ENCODE measurements around the gene B4GALNT1.
A peak's percentile ranks its signal among the peaks of the same experiment; 100 is the strongest.

B4GALNT1 gene

DNA sequence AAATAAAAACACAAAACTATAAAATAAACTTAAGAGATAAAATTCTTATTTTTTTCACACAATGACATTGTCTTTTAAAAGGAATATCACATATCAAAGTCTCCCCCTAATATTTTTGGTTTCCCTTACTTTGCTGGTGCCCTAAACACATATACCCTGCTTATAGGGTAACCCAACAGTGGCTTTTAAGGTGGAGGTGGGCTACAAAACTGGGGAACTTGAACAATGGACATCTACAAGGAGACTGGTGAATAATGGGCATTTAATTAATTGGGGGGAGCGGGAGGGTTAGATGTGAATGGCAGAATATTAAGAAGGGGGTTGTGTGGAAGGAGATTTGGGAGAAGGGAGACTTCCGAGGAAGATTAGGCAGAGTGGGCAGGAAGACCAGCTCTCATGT lies 9.6 kb downstream of the B4GALNT1 start:
- POLR2A ChIA-PET (ENCODE audit: low non-redundant PET), result no interaction called here
- no peak overlapping the region for H3K27ac ChIP-seq
- no peak for DNase-seq (ENCODE audit: low spot score)
- CTCF ChIA-PET, result interaction anchor here (1.7 to 2.6 kb wide), 2 partner anchors 40 to 164 kb away, joined by 5 to 12 read pairs; partner anchors contain the start of gene GLI1
- TF ChIP-seq, protein P1, sequence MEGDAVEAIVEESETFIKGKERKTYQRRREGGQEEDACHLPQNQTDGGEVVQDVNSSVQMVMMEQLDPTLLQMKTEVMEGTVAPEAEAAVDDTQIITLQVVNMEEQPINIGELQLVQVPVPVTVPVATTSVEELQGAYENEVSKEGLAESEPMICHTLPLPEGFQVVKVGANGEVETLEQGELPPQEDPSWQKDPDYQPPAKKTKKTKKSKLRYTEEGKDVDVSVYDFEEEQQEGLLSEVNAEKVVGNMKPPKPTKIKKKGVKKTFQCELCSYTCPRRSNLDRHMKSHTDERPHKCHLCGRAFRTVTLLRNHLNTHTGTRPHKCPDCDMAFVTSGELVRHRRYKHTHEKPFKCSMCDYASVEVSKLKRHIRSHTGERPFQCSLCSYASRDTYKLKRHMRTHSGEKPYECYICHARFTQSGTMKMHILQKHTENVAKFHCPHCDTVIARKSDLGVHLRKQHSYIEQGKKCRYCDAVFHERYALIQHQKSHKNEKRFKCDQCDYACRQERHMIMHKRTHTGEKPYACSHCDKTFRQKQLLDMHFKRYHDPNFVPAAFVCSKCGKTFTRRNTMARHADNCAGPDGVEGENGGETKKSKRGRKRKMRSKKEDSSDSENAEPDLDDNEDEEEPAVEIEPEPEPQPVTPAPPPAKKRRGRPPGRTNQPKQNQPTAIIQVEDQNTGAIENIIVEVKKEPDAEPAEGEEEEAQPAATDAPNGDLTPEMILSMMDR (conservative IDR thresholded peaks at IDR 0.05; ENCODE audit: low read depth), result no peak

DNA sequence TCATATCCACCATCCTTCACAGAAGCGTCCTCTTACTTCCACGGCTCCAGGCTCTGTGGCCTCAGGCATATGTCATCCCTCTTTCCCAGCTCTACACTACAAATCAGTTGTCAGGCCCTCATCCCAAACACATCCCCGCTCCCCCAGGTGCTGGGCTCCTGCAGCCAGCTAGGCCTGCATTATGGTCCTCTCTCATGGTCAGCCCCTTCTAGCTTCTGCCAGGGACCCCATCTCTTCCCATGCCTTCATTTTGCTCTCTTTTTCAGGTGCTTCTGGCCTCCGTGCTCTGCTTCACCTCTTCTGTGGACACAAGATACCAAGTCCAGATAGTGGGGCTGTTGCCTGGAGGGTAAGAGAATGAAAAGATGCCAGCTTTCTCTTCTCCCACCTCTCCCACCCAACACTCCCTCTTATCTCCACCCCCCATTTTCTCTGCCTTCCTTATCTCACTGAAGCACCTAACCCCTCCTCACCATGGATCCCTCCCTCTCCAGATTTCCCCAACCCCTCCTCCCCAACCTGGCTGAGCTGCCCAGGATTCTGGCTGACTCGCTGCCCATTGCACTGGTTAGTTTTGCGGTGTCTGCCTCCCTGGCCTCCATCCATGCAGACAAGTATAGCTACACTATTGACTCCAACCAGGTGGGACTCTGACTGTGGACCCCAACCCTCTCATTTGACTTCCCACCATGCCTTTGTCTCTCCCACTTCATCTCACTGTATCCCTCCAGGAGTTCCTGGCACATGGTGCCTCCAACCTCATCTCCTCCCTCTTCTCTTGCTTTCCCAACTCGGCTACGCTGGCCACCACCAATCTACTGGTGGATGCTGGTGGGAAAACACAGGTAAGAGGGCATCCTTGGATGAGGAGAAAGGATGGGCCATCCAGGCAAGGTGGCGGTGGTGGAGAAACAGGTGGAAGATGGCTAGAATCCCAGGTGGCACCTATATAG lies 10.4 kb downstream of the B4GALNT1 start:
- DNase-seq (ENCODE audit: low spot score), result no peak
- ChIA-PET CTCF (interaction anchor here (0.6 to 4.8 kb wide), 10 partner anchors 8 to 313 kb away, joined by 3 to 32 read pairs (median 5); partner anchors contain the start of genes GLI1 and PIP4K2C), POLR2A (ENCODE audit: low non-redundant PET) (no interaction called here)
- TF ChIP-seq, protein P1 (conservative IDR thresholded peaks at IDR 0.05; ENCODE audit: low read depth), result no peak
- H3K27ac ChIP-seq, result no peak overlapping the region

DNA sequence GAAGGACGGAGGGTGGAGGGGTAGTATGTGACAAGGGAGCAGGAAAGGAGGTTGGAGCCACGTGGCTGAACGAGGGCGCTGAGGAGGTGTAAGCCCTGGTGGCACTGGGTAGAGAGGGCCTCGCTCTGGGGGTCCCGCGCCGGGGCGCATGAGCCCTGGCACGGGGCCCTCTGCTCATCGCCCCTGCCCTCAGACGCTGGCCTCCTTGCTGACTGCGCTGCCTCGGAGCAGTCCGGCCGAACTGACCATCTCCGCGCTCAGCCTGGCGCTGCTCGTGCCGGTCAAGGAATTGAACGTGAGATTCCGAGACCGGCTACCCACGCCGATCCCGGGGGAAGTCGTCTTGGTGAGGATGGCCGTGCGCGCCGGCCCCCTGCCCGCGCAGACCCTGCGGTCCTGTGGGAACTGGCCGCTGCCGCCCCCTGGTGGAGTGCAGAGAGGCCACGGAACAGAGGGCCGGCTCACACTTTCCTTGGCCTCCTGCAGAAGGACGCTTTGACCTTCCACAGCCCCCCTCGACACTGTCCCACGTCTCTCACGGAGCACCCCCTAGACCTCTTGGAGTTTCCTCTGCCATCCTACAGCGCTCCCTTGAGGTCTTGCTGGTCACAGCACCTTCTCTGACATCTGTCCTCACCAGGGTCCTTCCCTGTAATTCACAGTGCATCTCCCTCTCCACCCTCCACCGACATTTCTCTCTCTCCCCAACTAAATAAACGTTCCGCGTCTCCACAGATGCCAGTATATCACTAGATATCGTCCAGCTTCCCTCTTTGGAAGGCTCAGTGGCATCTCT lies 11.3 kb downstream of the B4GALNT1 start:
- TF ChIP-seq, protein P1 (conservative IDR thresholded peaks at IDR 0.05; ENCODE audit: low read depth), result peak; percentile 93
- ChIA-PET POLR2A (ENCODE audit: low non-redundant PET) (no interaction called here), CTCF (interaction anchor here (0.6 to 4.8 kb wide), 12 partner anchors 9 to 1017 kb away, joined by 3 to 32 read pairs (median 6); partner anchors contain the start of genes B4GALNT1 and GLI1)
- no peak overlapping the region for H3K27ac ChIP-seq
- peak; percentile 61 for DNase-seq (ENCODE audit: low spot score)

DNA sequence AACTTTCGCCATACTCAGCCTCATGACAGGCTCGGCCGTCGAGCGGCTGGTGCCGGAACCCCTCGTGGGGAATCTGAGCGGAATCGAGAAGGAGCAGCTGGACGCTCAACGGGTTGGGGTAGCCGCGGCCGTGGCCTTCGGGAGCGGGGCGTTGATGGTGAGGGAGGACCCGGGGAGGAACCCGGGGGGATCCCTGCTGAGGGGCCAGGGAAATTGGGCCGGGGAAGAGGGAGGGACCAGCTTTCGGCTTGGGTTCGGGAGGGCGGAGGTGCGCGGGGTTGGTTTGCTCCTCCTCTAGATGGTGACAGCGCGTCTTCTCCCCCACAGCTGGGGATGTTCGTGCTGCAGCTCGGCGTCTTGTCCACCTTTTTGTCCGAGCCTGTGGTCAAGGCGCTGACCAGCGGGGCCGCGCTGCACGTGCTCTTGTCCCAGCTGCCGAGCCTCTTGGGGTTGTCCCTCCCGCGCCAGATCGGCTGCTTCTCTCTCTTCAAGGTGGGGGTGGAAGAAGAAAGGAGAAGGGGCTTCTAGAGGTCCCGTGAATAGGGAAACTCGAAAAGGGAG lies 12.0 kb downstream of the B4GALNT1 start:
- ChIA-PET POLR2A (ENCODE audit: low non-redundant PET) (no interaction called here), CTCF (interaction anchor here (0.6 to 4.8 kb wide), 9 partner anchors 12 to 1016 kb away, joined by 3 to 32 read pairs (median 5); partner anchors contain the start of gene B4GALNT1)
- no peak overlapping the region for H3K27ac ChIP-seq
- TF ChIP-seq, protein P1 (conservative IDR thresholded peaks at IDR 0.05; ENCODE audit: low read depth), result no peak
- no peak for DNase-seq (ENCODE audit: low spot score)

DNA sequence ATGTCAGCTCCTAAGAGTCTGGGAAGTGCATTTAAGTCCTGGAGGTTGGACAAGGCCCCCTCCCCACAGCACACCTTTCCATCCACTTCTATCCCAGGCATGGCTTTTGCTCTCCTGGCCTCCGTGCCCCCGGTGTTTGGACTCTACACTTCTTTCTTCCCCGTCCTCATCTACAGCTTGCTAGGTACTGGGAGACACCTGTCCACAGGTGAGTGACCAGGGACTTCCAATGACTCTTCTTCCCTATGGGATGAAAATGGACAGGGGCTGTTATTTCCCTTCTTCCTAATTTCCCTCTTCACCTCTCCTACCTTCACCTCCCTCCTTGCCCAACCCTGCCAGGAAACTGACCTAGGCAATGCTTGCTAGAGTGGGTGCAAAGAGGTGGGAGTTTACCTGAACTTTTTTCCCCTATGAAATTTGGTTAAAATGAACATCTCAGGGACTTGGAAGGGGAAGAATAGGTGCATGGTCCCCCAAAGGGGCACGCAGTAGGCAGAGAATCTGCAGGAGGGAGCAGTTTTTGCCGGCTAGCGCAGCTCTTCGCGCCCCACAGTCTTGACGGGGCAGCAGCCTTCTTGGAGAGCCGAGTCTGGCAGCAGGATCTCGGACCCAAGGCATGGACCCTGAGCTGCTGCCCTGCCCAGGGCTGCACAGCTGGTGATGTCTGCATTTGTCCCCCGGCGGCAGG lies 12.6 kb downstream of the B4GALNT1 start:
- no peak for DNase-seq (ENCODE audit: low spot score)
- ChIA-PET POLR2A (ENCODE audit: low non-redundant PET) (interaction anchor here (0.8 kb wide), 1 partner anchor 9 kb away, joined by 5 read pairs; the partner anchor contains the start of gene ARHGEF25), CTCF (interaction anchor here (0.6 to 4.8 kb wide), 10 partner anchors 13 to 1016 kb away, joined by 3 to 32 read pairs (median 4); partner anchors contain the start of gene B4GALNT1)
- H3K27ac ChIP-seq, result no peak overlapping the region
- TF ChIP-seq, protein P1 (conservative IDR thresholded peaks at IDR 0.05; ENCODE audit: low read depth), result no peak
